DMS79 (cell line): ENCODE data around the gene SNTN.

ENCODE experiments used
- DNase-seq: peaks from one replicate; lab custom pipeline; 2025; lab: John Stamatoyannopoulos, UW

SNTN gene

GRCh38 chr3:63674586-63674985 is 22.1 kb downstream of the SNTN start:
- DNase-seq: no peak

- no peak for DNase-seq
These were observed 26.7 kb downstream of the SNTN start for GRCh38 chr3:63679186-63679585.

- DNase-seq: no peak
These were observed 31.6 kb downstream of the SNTN start for GRCh38 chr3:63684081-63684480.

- no peak for DNase-seq
These were observed 32.9 kb downstream of the SNTN start for GRCh38 chr3:63685340-63685739.

DNA sequence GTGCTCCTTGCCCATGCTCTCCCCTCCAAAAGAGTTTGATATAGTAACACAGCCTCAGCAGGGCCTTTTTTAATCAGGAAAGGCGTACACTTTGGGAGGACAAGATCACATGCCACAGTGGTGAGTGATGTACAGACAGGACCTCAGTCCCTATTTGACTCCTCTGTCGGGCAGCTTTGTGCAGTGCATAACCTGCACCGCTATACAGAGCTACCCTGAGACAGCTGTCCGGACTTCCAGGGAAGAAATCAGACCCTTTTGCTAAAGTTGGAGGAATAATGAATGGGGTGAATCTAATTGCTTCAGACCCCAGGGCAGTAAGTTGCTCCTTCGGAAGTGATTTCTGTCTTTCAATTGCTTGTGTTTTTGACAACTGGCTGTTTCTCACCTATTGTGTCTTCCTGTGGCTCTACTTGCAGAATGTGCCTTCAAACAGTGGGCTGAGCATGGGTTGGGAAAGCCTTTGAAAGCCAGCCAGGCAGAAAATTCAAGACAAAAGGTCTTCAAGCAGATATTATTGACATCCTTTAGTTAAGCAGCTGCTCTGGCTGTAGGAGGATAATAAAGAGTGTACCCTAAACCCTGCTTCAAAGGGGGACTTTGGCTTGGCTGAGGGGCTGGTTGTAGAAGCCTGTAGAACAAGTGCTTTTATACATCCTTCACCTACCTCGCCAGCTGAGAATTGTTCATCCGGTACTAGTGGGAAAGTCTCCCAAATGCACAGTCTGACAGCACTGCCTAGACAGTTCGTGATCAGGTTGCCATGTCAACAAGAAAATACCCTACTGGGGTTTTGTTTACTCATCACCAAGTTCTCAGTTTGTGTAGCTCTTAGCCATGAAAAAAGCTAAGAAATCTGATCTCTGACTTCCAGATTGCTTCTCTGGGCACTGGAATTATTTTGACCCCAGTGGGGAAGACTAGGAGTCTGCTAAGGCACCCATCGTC is 35.1 kb downstream of the SNTN start:
- no peak for DNase-seq

DNA sequence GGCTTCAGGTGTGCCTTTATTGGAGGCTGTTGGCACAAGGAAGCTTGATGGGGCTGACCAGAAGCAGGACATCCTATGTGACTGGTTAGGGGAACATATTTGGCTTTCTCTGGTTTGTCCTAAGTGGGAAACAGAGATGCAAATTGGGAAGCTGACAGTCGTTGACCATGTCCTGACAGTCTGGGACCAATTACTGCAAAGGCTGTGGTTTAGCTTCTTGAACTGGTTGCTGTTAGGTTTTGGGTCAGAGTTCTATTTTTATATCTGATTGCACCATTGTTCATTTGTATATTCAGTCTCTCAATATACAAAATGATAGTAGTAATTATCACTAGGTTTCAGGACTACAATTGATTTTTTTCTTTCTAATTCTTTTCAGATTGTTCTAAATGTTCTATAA is 36.8 kb downstream of the SNTN start:
- DNase-seq: no peak

GRCh38 chr3:63693351-63693750 is 40.9 kb downstream of the SNTN start:
- no peak for DNase-seq

DNA sequence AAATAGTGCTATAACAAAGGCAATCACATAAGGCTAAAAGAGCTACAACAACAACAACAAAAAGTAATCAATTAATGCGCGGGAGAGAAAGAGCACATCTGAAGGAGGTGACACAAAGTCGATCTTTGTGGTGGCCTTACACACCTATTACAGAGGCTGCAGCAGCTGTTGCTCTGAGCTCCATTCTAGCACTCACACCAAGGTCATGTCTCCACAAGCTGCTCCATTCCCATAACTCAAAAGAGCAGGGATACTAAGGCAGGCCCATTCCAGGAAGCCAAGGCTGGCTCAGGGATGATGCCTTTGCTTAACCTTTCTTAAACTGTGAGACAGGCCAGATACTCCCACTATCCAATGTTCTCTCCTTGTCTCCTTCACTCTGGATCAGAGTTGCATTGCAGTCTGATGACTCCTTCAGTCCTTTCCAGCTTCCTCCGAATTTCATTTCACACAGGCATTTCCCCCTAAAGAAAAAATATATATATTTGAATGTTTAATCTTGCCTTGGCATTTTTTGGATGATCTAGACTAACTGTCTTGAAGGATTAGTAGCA is 52.7 kb downstream of the SNTN start:
- DNase-seq: no peak

DNA sequence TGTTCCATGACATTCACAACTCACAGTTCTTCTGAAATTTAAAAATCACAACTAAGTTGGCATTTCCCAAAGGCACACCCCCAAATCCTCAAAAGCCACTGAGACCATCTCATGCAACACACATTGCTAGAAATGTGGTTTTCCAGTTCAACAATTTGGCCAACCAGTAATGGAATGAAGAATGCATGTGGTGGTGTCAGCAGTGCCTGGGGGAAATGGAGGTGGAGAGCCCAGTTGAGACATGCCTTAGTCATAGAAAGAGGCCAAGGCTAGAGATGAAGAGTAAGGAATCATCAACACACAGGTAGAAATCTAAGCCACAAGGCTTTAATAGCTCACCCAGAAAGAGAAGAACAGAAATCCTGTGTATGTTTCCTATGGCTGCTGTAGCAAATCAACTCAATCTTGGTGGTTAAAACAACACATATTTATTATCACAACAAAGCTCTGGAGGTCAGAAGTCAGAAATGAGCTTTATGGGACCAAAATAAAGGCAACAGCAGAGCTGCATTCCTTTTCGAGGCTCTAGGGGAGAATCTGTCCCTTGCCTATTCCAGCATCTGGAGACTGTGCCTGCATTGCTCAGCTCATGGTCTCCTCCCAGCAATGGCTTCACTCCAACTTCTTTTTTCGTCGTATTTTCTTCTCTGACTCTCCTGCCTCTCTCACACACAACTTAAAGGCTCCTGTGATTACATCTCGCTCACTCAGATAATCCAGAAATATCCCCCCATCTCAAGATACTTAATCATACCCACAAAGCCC is 54.0 kb downstream of the SNTN start:
- no peak for DNase-seq

- DNase-seq: no peak
These were observed 55.3 kb downstream of the SNTN start for GRCh38 chr3:63707731-63708130.

DNA sequence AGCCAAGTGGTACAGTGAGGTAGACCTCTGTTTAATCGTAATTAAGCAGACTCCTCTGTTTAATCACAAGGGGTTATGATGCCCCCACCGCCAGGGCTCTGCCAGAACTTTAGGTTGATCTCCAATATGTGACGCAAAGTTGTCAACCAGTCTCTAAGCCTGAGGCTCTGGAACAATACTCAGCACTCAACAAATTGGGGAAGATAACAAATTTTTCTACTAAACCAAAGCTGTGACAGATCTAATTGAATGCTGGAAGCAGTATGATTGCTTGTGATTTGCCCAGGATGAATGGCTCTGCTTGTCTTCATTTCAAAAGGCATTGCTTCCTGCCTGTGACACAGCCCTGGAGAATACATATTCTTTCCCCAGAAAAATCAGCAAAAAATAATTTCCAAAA is 57.1 kb downstream of the SNTN start:
- no peak for DNase-seq
